OCI-LY7 (cell line): Measurements from ENCODE around the gene DIAPH2. TPM values are rescaled to one million over a fixed set of nuclear protein-coding genes. Genes with fewer than 3 reads are reported as not detected.

Experiments used
- BruUV-seq: library from RNA; stranded (reverse); fragments of 400-500 nt; replicated peaks from 2 replicates; lab custom pipeline; 2021; lab: Mats Ljungman, UMichigan
- CTCF ChIA-PET: fragments of 300-600 bp; sonication (Branson Sonifier 250); formaldehyde crosslinking; loops from one replicate; lab custom pipeline; 2022; ENCODE audit warnings: antibody characterized with exemption; ENCODE audit not compliant: unreplicated experiment; lab: Charles Lee
- POLR2A ChIA-PET: fragments of 300-600 bp; sonication (Branson Sonifier 250); formaldehyde crosslinking; loops from one replicate; lab custom pipeline; 2022; ENCODE audit warnings: antibody characterized with exemption; lab: Charles Lee
- DNase-seq: peaks from one replicate; pipeline ENCODE4 v3.0.0-alpha.2; 2015; ENCODE audit warnings: low spot score
- H2AFZ ChIP-seq: fragments of 200-600 bp; sonication (generic), shearing (Covaris generic); 2 replicates; pipeline ENCODE4 v1.6.1; 2014; ENCODE audit warnings: mild to moderate bottlenecking, antibody characterized with exemption, low read length, moderate library complexity
- H3K27ac ChIP-seq: fragments of 200-600 bp; sonication (generic); 2 replicates; pipeline ENCODE4 v1.5.1; 2014; ENCODE audit warnings: mixed run types, low read depth, mild to moderate bottlenecking, moderate library complexity, low read length, inconsistent platforms; ENCODE audit not compliant: poor library complexity, severe bottlenecking
- H3K36me3 ChIP-seq: fragments of 200-600 bp; sonication (generic); 2 replicates; pipeline ENCODE4 v1.6.1; 2014; ENCODE audit warnings: mild to moderate bottlenecking, antibody characterized with exemption, low read length, moderate library complexity, mixed read lengths; ENCODE audit not compliant: insufficient read depth
- H3K4me1 ChIP-seq: fragments of 200-600 bp; sonication (generic); 2 replicates; pipeline ENCODE4 v1.5.1; 2014; ENCODE audit warnings: mild to moderate bottlenecking, low read length; ENCODE audit not compliant: insufficient read depth, poor library complexity, severe bottlenecking
- H3K4me2 ChIP-seq: fragments of 200-600 bp; sonication (generic); 2 replicates; pipeline ENCODE4 v1.6.1; 2014; ENCODE audit warnings: mild to moderate bottlenecking, low read length
- H3K4me3 ChIP-seq: fragments of 200-600 bp; sonication (generic); 2 replicates; pipeline ENCODE4 v1.5.1; 2014; ENCODE audit warnings: mild to moderate bottlenecking, low read depth, low read length; ENCODE audit not compliant: poor library complexity, severe bottlenecking
- H3K79me2 ChIP-seq: fragments of 200-600 bp; sonication (generic); 2 replicates; pipeline ENCODE4 v1.6.1; 2016; ENCODE audit warnings: low read depth, mild to moderate bottlenecking, low read length, moderate library complexity, mixed read lengths; ENCODE audit not compliant: insufficient read depth
- H3K9me2 ChIP-seq: fragments of 200-600 bp; sonication (generic); 2 replicates; pipeline ENCODE4 v1.6.1; 2016; ENCODE audit warnings: mild to moderate bottlenecking, low read length, mixed read lengths; ENCODE audit not compliant: insufficient read depth
- H3K9me3 ChIP-seq: fragments of 200-600 bp; sonication (generic); 2 replicates; pipeline ENCODE4 v1.6.1; 2014; ENCODE audit warnings: mild to moderate bottlenecking, mixed run types, low read length, mixed read lengths
- H4K20me1 ChIP-seq: fragments of 200-600 bp; sonication (generic); 2 replicates; pipeline ENCODE4 v1.6.1; 2014; ENCODE audit warnings: mild to moderate bottlenecking, antibody characterized with exemption, low read length, moderate library complexity, mixed read lengths; ENCODE audit not compliant: insufficient read depth
- CTCF ChIP-seq: fragments of 200-600 bp; sonication (generic); conservative IDR thresholded peaks from 2 replicates; pipeline ENCODE4 v1.5.1; 2014; ENCODE audit warnings: mild to moderate bottlenecking, antibody characterized with exemption, low read length, moderate library complexity, mixed read lengths
- EZH2phosphoT487 ChIP-seq: fragments of 200-600 bp; sonication (generic); IDR thresholded peaks from 2 replicates; pipeline ENCODE4 v1.6.1; 2018; ENCODE audit warnings: low read depth, borderline replicate concordance, mild to moderate bottlenecking, mixed run types, antibody characterized with exemption, low read length, moderate library complexity, mixed read lengths
- intact Hi-C: fragments of 100-400 bp; cut with micrococcal nuclease; formaldehyde crosslinking; loops from one replicate; pipeline ENCODE4 v1.10.0; 2022; ENCODE audit not compliant: unreplicated experiment
- total RNA-seq, 2 experiments: library from RNA; depleted of rRNA in 1 of 2; stranded (reverse); fragments of >200 nt in 1 of 2; shearing (Covaris generic) in 1 of 2; gene quantifications; 2 replicates each; pipeline ENCODE4 v1.2.3, GENCODE V29; 2014 to 2022

The DIAPH2 gene
- total RNA-seq, 2 experiments from 2014 or later = 21.3 to 21.5 TPM

- no peak for TF ChIP-seq CTCF
- no peak for TF ChIP-seq EZH2phosphoT487
- Histone ChIP-seq H3K4me1 (no peaks in the 10 kb centered on the region), H3K36me3 (no peaks in the 10 kb centered on the region), H3K9me2 (no peaks in the 10 kb centered on the region), H3K9me3 (no peaks in the 10 kb centered on the region), H3K4me3 (no peak overlapping the region), H3K4me2 (no peak overlapping the region), H4K20me1 (no peaks in the 10 kb centered on the region), H3K27ac (no peak overlapping the region), H3K79me2 (no peaks in the 10 kb centered on the region), H2AFZ (no peak overlapping the region)
- CTCF ChIA-PET = no interaction called here
- no peak for DNase-seq
- intact Hi-C loops = no loop called here
- BruUV-seq = no TSS peak
- POLR2A ChIA-PET = no interaction called here
These were observed 28.6 kb upstream of the DIAPH2 start for GRCh38 chrX:96655947-96656623.

GRCh38 chrX:96682516-96682915 is 2.1 kb upstream of the DIAPH2 start:
- Histone ChIP-seq H3K36me3 (no peaks in the 10 kb centered on the region), H3K4me2 (no peak overlapping the region), H3K4me3 (no peak overlapping the region), H3K79me2 (peaks cover 22% of the 10 kb centered on the region), H3K9me3 (no peaks in the 10 kb centered on the region), H3K4me1 (peaks cover 7% of the 10 kb centered on the region), H3K27ac (no peak overlapping the region), H4K20me1 (no peaks in the 10 kb centered on the region), H3K9me2 (no peaks in the 10 kb centered on the region), H2AFZ (no peak overlapping the region)
- ChIA-PET CTCF (no interaction called here), POLR2A (interaction anchor here (0.7 kb wide), 1 partner anchor 246 kb away, joined by 3 read pairs; no protein-coding TSS in a partner anchor)
- no peak for TF ChIP-seq EZH2phosphoT487
- no peak for TF ChIP-seq CTCF
- no peak for DNase-seq
- BruUV-seq = no TSS peak
- intact Hi-C loops = loop anchor here (10.0 kb wide), 1 partner anchor 152 kb away; no protein-coding TSS in a partner anchor

GRCh38 chrX:96683997-96684338 is 674 bp upstream of the DIAPH2 start:
- Histone ChIP-seq H3K9me3 (no peaks in the 10 kb centered on the region), H2AFZ (peak overlapping the region; percentile 83; the same call in 1 of the 2 replicates), H3K4me3 (peak overlapping the region; percentile 89), H4K20me1 (no peaks in the 10 kb centered on the region), H3K27ac (peak overlapping the region; percentile 68), H3K36me3 (peaks cover 2% of the 10 kb centered on the region; the same call in 1 of the 2 replicates), H3K79me2 (peaks cover 31% of the 10 kb centered on the region), H3K4me1 (peaks cover 7% of the 10 kb centered on the region), H3K9me2 (no peaks in the 10 kb centered on the region), H3K4me2 (peak overlapping the region; percentile 88)
- CTCF ChIA-PET = no interaction called here
- intact Hi-C loops = loop anchor here (2.0 to 10.0 kb wide), 2 partner anchors 151 to 1225 kb away; no protein-coding TSS in a partner anchor
- TF ChIP-seq CTCF (no peak), EZH2phosphoT487 (no peak)
- POLR2A ChIA-PET = interaction anchor here (0.9 kb wide), 1 partner anchor 12 kb away, joined by 3 read pairs; no protein-coding TSS in a partner anchor
- BruUV-seq = no TSS peak
- peak; percentile 49 for DNase-seq
